K562 (cell line): ENCODE data around the gene FBXO28. TPM values are rescaled to one million over a fixed set of nuclear protein-coding genes. Genes with fewer than 3 reads are reported as not detected.
A peak's percentile ranks its signal among the peaks of the same experiment; 100 is the strongest.

ENCODE experiments used
- ATAC-seq: fragments of 200-7000 bp; cut with Tn5 transposase; 3 replicates; pipeline ENCODE4 v1.9.1; 2020; ENCODE audit warnings: moderate library complexity
- BruUV-seq: library from RNA; stranded (reverse); fragments of 400-500 nt; replicated peaks from 2 replicates; lab custom pipeline; 2021; lab: Mats Ljungman, UMichigan
- CTCF ChIA-PET: fragments of 300-600 bp; formaldehyde crosslinking; extraction: SDS; loops from one replicate; lab custom pipeline; 2021; ENCODE audit warnings: low intra/inter-chr PET ratio; lab: Yijun Ruan, JAX
- POLR2A ChIA-PET: fragments of 300-600, 350-650 bp; sonication (Branson Sonifier 250); formaldehyde crosslinking; extraction: SDS; loops from one replicate; lab custom pipeline; 2021; ENCODE audit warnings: antibody characterized with exemption, inconsistent platforms; lab: Yijun Ruan, JAX
- DNase-seq, 4 experiments: peaks; one replicate each; pipeline versions ENCODE4 v3.0.0 to v3.0.0-alpha.2; 2011 to 2018; ENCODE audit warnings: low spot score in 3 of 4, mixed read lengths in 3 of 4; ENCODE audit errors: extremely low read depth in 1 of 4
- FAIRE-seq: peaks from 2 replicates; lab custom pipeline; 2011; peaks lifted over from hg19 to GRCh38; lab: Jason Lieb, UNC
- H2AFZ ChIP-seq: 2 replicates; pipeline ENCODE4 v1.6.0; 2011; ENCODE audit warnings: low read depth, low read length, control low read depth, inconsistent platforms
- H3K27ac ChIP-seq: fragments of 200-600 bp; 3 replicates; pipeline ENCODE4 v1.8.0; 2011; ENCODE audit warnings: low read depth, mild to moderate bottlenecking, control low read depth, inconsistent platforms, low read length, moderate library complexity, mixed read lengths; ENCODE audit errors: extremely low read depth
- H3K27me3 ChIP-seq, 2 experiments: fragments of 300-600 bp in 1 of 2; 2 replicates in 1 of 2; 3 replicates in 1 of 2; pipeline versions ENCODE4 v1.6.0 to v1.8.0; 2011; ENCODE audit warnings: inconsistent platforms in 2 of 2, low read length in 2 of 2, mild to moderate bottlenecking in 1 of 2, mixed read lengths in 1 of 2, moderate library complexity in 1 of 2; ENCODE audit not compliant: control insufficient read depth in 2 of 2, insufficient read depth in 2 of 2
- H3K36me3 ChIP-seq: fragments of 300-600 bp; 3 replicates; pipeline ENCODE4 v1.8.0; 2011; ENCODE audit warnings: mild to moderate bottlenecking, low read length, inconsistent platforms; ENCODE audit not compliant: control insufficient read depth, insufficient read depth
- H3K4me1 ChIP-seq, 2 experiments: fragments of 200-600 bp in 1 of 2; replicated peaks in 1 of 2; 2 replicates in 1 of 2; 3 replicates in 1 of 2; pipeline versions ENCODE4 v1.5.1 to v1.8.0; 2011; ENCODE audit warnings: inconsistent platforms in 2 of 2, low read length in 2 of 2, mild to moderate bottlenecking in 1 of 2, mixed read lengths in 1 of 2, moderate library complexity in 1 of 2; ENCODE audit not compliant: control insufficient read depth in 2 of 2, insufficient read depth in 2 of 2
- H3K4me2 ChIP-seq: 2 replicates; pipeline ENCODE4 v1.6.1; 2011; ENCODE audit warnings: low read length, control low read depth, inconsistent platforms, mixed read lengths; ENCODE audit not compliant: insufficient read depth
- H3K4me3 ChIP-seq: fragments of 200-600 bp; sonication (generic), shearing (Covaris generic); 2 replicates; pipeline ENCODE4 v1.5.1; 2016; ENCODE audit warnings: control low read depth, inconsistent platforms
- H3K79me2 ChIP-seq: fragments of 200-600 bp; 3 replicates; pipeline ENCODE4 v1.8.0; 2011; ENCODE audit warnings: low read length, inconsistent platforms; ENCODE audit not compliant: control insufficient read depth, insufficient read depth
- H3K9ac ChIP-seq, 2 experiments: 2 replicates each; pipeline versions ENCODE4 v1.6.0 to v1.6.1; 2011; ENCODE audit warnings: low read depth in 2 of 2, low read length in 2 of 2, control low read depth in 1 of 2, inconsistent platforms in 1 of 2, mild to moderate bottlenecking in 1 of 2, mixed read lengths in 1 of 2; ENCODE audit not compliant: insufficient read depth in 1 of 2
- H3K9me1 ChIP-seq: one replicate; pipeline ENCODE4 v1.6.0; 2011; ENCODE audit warnings: inconsistent platforms, mild to moderate bottlenecking, low read length, moderate library complexity; ENCODE audit not compliant: control insufficient read depth, insufficient read depth
- H3K9me3 ChIP-seq: replicated peaks from 2 replicates; pipeline ENCODE4 v1.5.1; 2011; ENCODE audit warnings: low read depth, low read length, inconsistent platforms; ENCODE audit not compliant: control insufficient read depth, insufficient read depth
- H4K20me1 ChIP-seq: replicated peaks from 2 replicates; pipeline ENCODE4 v1.6.1; 2011; ENCODE audit warnings: low read length, inconsistent platforms, mixed read lengths; ENCODE audit not compliant: control insufficient read depth, insufficient read depth
- BACH1 ChIP-seq: fragments of 200-800 bp; sonication (Bioruptor generic); IDR thresholded peaks from 2 replicates; pipeline ENCODE4 v1.6.1; 2016; ENCODE audit warnings: missing genetic modification characterization, missing compliant biosample characterization
- MTA3 ChIP-seq: fragments of 450-650 bp; formaldehyde crosslinking; IDR thresholded peaks from 2 replicates; pipeline ENCODE4 v1.6.1; 2017; ENCODE audit warnings: mild to moderate bottlenecking, borderline replicate concordance
- NEUROD1 ChIP-seq: fragments of 150-350 bp; IDR thresholded peaks from 2 replicates; pipeline ENCODE4 v1.6.1; 2014; ENCODE audit warnings: borderline replicate concordance, low read length, low read depth; ENCODE audit not compliant: partially characterized antibody
- SIN3B ChIP-seq: fragments of 450-650 bp; IDR thresholded peaks from 2 replicates; pipeline ENCODE4 v1.6.1; 2017; ENCODE audit warnings: low read depth, mild to moderate bottlenecking, moderate library complexity
- ZNF124 ChIP-seq: sonication (generic); formaldehyde crosslinking; IDR thresholded peaks from 2 replicates; pipeline ENCODE4 v1.8.1; 2022; ENCODE audit warnings: missing genetic modification reagents
- ZNF274 ChIP-seq: IDR thresholded peaks from 2 replicates; pipeline ENCODE4 v1.6.1; 2011; ENCODE audit warnings: low read depth, mild to moderate bottlenecking, low read length, moderate library complexity, borderline replicate concordance
- WGBS: fragments of 100-300 bp; shearing (Covaris generic); methylation state at CpG from one replicate; pipeline ENCODE4 v1.1.6; 2016; ENCODE audit warnings: low coverage, mixed read lengths; ENCODE audit not compliant: insufficient coverage; ENCODE audit errors: missing lambda C conversion rate; 5-methylcytosine and 5-hydroxymethylcytosine counted together
- in situ Hi-C: fragments of 300-500 bp; cut with MboI; formaldehyde crosslinking; loops from 4 replicates; pipeline ENCODE4 v1.15.0; 2018; ENCODE audit warnings: inconsistent platforms, mixed read lengths
- intact Hi-C: fragments of 100-400 bp; cut with micrococcal nuclease; formaldehyde crosslinking; loops from 2 replicates; pipeline ENCODE4 v1.14.2; 2022
- polyA plus RNA-seq, 8 experiments: library from polyadenylated mRNA; depleted of rRNA in 4 of 8; stranded (reverse) in 5 of 8; unstranded in 3 of 8; fragments of >200 nt; fragmentation: Nextera tagmentation in 2 of 8; fragmentation: Illumina TruSeq in 1 of 8; extraction: Ambion mirVana in 2 of 8; extraction: Trizol in 1 of 8; gene quantifications; 2 replicates each; pipeline versions ENCODE4 v1.2.1 to v1.2.3, GENCODE V29; 2011 to 2014; ENCODE audit warnings: inconsistent platforms in 1 of 8, missing spikeins in 1 of 8
- total RNA-seq, 7 experiments: library from RNA; depleted of rRNA in 6 of 7; stranded (reverse); fragments of >200 nt in 6 of 7; fragmentation: Illumina TruSeq in 2 of 7; extraction: Trizol in 2 of 7; gene quantifications; 2 replicates each; pipeline versions ENCODE4 v1.2.1 to v1.2.3, GENCODE V29; 2011 to 2021; ENCODE audit warnings: low replicate concordance in 1 of 7
- TF ChIP-seq, protein P1 (sequence below): sonication (generic); formaldehyde crosslinking; IDR thresholded peaks from 2 replicates; pipeline ENCODE4 v1.8.1; 2023; ENCODE audit warnings: mild to moderate bottlenecking, missing genetic modification reagents
- TF ChIP-seq, protein P2 (sequence below): fragments of 200-800 bp; sonication (Bioruptor generic); IDR thresholded peaks from 2 replicates; pipeline ENCODE4 v1.6.1; 2017; ENCODE audit warnings: missing genetic modification characterization, missing compliant biosample characterization

FBXO28 gene
- total and polyA plus RNA-seq, 9 of the 15 experiments (the other 6 are each of a cell fraction or from before 2014, with no cell fraction given): 4.1 to 34.8 (median 25.3) TPM

DNA sequence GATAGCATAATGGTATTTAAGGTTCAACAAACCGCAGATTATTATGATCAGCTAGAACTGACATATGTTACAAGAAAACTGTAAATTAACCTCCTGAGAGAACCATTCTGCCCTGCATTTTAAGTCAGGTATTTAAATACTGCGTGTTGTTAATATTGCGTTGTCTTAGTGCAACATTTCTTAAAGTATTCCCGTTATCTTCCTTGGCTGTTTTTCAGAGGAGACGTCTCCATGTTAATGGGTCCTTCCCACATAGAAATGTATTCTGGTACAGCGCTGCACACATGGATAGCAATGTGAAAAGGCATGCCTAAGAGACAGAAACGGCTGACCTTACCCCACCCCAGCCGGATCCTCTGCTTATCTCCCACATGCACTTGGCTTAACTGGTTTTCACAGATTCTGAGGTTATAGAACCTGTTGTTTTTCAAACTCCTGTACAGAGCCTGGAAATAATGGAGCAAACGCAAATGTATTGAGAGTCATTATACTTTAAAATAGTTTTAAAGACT, 46.3 kb downstream of the FBXO28 start:
- H3K9me3 ChIP-seq: no peaks in the 10 kb centered on the region
- peak overlapping the region; percentile 47 for H3K4me2 ChIP-seq
- no peak overlapping the region for H3K4me3 ChIP-seq
- DNase-seq: peak; percentile 90 to 96 (median 93)
- no peak overlapping the region for H3K9ac ChIP-seq
- intact Hi-C loops: loop anchor here (2.0 kb wide), 1 partner anchor 23 kb away; the partner anchor contains the start of gene DEGS1
- 1% methylated on average over 9 of the region's 9 CpGs for WGBS
- H3K9me1 ChIP-seq: no peaks in the 10 kb centered on the region
- ATAC-seq: peak; percentile 97
- H4K20me1 ChIP-seq: no peaks in the 10 kb centered on the region
- H3K36me3 ChIP-seq: peaks cover 58% of the 10 kb centered on the region
- ChIA-PET CTCF (no interaction called here), POLR2A (interaction anchor here (0.9 to 1.7 kb wide), 4 partner anchors 9 to 170 kb away, joined by 3 to 6 read pairs (median 3); partner anchors contain the start of genes DEGS1 and NVL)
- peak; percentile 100 for FAIRE-seq
- H3K27ac ChIP-seq: peak overlapping the region; percentile 43; the same call in 2 of the 3 replicates
- peak overlapping the region; percentile 0; the same call in 1 of the 2 replicates for H2AFZ ChIP-seq
- in situ Hi-C loops: no loop called here
- no TSS peak for BruUV-seq
- H3K27me3 ChIP-seq: no peaks in the 10 kb centered on the region
- no peaks in the 10 kb centered on the region for H3K79me2 ChIP-seq
- H3K4me1 ChIP-seq: peaks cover 4 to 17% of the 10 kb centered on the region in 2 experiments; a peak in 4 of 5 replicates
- TF ChIP-seq SIN3B (no peak; the same call in 1 of the 2 replicates), ZNF124 (CRISPR knock-in tag) (no peak), NEUROD1 (peak; percentile 86), MTA3 (peak; percentile 88), BACH1 (tag) (peak; percentile 66), ZNF274 (peak; percentile 28; the same call in 1 of the 2 replicates)
- TF ChIP-seq, protein P1, sequence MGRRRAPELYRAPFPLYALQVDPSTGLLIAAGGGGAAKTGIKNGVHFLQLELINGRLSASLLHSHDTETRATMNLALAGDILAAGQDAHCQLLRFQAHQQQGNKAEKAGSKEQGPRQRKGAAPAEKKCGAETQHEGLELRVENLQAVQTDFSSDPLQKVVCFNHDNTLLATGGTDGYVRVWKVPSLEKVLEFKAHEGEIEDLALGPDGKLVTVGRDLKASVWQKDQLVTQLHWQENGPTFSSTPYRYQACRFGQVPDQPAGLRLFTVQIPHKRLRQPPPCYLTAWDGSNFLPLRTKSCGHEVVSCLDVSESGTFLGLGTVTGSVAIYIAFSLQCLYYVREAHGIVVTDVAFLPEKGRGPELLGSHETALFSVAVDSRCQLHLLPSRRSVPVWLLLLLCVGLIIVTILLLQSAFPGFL (CRISPR knock-in tag): peak; percentile 65; the same call in 1 of the 2 replicates
- TF ChIP-seq, protein P2, sequence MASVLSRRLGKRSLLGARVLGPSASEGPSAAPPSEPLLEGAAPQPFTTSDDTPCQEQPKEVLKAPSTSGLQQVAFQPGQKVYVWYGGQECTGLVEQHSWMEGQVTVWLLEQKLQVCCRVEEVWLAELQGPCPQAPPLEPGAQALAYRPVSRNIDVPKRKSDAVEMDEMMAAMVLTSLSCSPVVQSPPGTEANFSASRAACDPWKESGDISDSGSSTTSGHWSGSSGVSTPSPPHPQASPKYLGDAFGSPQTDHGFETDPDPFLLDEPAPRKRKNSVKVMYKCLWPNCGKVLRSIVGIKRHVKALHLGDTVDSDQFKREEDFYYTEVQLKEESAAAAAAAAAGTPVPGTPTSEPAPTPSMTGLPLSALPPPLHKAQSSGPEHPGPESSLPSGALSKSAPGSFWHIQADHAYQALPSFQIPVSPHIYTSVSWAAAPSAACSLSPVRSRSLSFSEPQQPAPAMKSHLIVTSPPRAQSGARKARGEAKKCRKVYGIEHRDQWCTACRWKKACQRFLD (CRISPR knock-in tag): peak; percentile 96
